A549 (cell line): ENCODE results near the gene ANKAR.

ENCODE experiments used
- CHD2 ChIP-seq: fragments of 150-350 bp; IDR thresholded peaks from 2 replicates; pipeline ENCODE4 v1.6.1; 2014; ENCODE audit warnings: low read length; ENCODE audit not compliant: partially characterized antibody
- CTCF ChIP-seq: fragments of >200 bp; sonication (Bioruptor Twin); formaldehyde crosslinking; IDR thresholded peaks from 3 replicates; pipeline ENCODE4 v1.5.1; 2016
- EP300 ChIP-seq, 2 experiments: fragments of >200 bp; sonication (Bioruptor Twin); formaldehyde crosslinking; IDR thresholded peaks; 2 replicates in 1 of 2; 3 replicates in 1 of 2; pipeline ENCODE4 v1.6.1; 2016 to 2017
- HES2 ChIP-seq: fragments of >200 bp; sonication (Bioruptor Twin); formaldehyde crosslinking; IDR thresholded peaks from 2 replicates; pipeline ENCODE4 v1.6.1; 2016
- MAX ChIP-seq: IDR thresholded peaks from 2 replicates; pipeline ENCODE4 v1.6.1; 2012

- TF ChIP-seq CTCF (no peak), MAX (no peak), CHD2 (no peak), EP300 (IDR thresholded peaks at IDR 0.05) (no peak), HES2 (no peak)
These were observed 27.9 kb upstream of the ANKAR start for GRCh38 chr2:189646521-189646920.
